Measurements from ENCODE around the gene CMIP.
"Not testable (repeated sequence)": the region's sequence is repeated elsewhere in the genome, so short reads cannot be mapped to it uniquely, and the experiment has no call there.

CMIP gene

DNA sequence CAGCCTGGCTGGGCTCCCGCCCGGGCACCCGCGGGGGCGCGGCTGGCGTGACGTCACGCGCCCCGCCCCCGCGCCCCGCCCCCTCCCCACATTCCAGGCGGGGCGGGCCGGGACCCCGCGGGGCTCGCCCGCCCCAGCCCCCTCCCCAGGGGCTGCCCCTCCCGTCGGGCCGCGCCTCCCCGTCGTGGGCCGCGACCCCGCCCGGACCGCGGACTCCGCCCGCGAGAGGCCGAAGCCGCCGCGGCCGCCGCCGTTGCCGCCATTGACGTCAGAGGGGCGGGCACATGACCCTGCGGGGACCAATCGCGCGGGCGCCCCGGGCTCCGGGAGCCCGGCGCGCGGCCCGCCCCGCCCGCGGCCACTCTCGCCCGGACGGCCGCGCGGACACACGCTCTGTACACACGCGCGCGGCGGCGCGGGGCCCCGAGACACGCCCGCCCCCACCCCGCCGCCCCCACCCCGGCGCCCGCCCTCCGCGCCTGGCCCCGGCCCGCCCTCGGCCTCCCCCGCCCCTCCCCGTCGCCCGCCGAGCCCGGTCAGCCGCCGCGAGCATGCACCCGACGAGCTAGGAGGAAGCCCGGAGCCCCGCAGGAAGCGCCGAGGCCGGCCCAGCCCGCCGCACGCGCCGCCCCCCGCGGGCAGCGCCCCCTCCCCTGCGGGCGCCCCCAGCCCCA, at the start of gene CMIP:
CMIP (plus strand) TSS at position 361 of the 674 bp plus-strand sequence.
- DNase-seq, result peak; percentile 24

DNA sequence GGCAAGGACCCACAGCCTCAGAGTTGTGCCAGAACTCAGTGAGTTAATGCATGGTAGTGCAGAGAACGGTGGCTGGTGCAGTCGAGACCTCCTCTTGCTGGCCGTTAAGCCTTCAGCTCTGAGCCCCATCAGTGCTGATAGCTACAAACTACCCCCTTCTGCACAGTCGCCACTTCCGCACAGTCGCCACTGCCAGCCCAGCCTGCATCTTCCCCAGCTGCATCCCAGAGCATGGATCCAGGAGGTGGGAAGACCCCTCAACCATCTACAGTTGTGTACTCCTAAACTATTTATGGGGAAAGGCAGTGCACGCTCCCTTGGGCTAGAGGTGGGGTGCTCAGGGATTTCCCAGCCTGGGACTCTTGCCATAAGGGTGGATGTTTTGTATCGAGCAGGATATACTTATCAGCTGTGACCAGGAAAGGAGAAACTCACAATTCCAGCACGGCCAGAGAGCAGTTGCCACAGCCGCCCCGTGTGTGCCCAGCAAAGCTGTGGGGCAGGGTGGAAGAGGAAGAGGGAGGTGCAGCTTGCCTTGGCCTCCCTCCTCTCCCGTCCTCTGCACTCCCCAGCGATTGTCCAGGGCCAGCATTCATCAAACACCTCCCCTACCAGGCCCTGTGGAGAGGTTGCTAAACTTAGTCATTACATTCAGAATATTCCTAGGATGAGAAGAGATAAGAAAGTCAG, 49.5 kb upstream of the CMIP start:
- DNase-seq, result no peak

DNA sequence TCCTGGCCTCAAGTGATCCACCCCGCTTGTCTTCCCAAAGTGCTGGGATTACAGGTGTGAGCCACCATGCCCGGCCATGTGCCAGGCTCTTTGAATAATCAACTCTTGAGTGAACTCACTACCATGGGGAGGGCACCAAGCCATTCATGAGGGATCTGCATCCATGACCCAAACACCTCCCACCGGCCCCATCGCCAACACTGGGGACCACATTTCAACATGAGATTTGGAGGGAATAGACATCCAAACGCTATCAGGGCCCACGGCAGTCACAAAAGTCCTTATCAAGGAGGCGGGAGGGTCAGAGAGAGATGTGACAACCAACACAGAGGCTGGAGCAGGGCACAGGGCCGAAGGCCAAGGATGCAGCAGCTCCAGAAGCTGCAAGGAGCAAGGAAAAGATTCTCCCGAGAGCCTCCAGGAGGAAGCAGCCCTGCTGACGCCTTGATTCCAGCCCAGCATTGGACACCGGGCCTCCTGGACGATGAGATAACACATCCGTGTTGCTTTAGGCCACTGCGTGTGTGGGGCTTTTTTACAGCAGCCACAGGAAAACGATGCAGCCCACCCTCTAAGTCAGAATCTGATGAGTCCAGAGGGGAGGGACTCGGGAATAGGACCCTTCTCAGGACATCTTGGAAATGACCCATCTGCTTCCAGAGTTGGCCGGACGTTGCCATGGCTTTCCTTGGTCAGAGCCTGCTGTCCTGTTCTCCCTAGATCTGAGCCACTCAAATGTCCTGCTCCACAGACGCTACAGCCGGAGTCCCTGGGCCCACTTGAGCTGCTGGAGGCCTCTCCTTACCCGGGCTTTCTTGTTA, 47.3 kb upstream of the CMIP start:
- DNase-seq, result no peak

DNA sequence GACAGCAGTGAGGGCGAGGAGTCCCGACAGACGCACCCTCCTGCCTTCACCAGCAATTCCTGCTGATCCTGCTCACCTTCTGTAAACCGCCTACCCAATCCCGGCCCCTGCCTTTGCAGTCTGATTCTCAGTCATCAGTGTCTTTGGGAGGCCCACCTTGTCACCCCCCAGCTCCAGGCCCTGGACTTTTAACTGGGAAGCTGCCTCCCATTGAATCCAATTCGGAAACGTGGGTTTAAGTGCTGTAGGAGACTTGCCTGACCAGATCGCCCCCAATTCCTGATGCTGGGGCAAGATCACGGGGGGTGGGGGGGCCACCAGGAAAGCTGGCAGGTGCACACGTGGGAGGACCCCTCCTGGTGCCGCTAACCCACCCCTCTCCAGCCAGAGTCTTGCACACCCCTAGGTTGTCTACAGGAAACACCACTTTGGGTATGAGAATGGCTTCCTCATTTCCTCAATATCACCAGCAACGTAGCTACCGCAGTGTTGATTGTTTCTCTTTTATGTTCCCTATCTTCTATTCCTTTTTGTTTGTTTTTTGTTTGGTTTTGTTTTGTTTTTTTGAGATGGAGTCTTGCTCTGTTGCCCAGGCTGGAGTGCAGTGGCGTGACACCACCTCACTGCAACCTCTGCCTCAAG, 46.6 kb upstream of the CMIP start:
- no peak for DNase-seq

DNA sequence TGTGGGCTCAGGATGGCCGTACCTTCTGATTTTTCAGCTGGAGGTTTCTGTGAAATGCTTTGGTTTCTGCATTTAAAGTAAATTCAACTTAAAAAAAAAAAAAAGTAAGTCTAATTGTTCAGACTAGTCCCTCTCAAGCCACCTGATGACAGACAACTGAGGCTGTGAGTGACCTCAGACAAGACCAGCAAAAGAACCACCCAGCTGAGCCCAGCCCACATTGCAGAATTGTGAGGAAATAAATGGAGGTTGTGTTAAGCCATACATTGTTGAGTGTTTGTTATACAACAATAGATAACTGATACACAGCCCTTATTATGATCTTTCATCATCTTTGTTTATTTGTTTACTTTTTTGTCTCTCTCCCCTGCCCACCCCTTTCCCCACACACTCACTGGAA, 44.7 kb upstream of the CMIP start:
- no peak for DNase-seq

DNA sequence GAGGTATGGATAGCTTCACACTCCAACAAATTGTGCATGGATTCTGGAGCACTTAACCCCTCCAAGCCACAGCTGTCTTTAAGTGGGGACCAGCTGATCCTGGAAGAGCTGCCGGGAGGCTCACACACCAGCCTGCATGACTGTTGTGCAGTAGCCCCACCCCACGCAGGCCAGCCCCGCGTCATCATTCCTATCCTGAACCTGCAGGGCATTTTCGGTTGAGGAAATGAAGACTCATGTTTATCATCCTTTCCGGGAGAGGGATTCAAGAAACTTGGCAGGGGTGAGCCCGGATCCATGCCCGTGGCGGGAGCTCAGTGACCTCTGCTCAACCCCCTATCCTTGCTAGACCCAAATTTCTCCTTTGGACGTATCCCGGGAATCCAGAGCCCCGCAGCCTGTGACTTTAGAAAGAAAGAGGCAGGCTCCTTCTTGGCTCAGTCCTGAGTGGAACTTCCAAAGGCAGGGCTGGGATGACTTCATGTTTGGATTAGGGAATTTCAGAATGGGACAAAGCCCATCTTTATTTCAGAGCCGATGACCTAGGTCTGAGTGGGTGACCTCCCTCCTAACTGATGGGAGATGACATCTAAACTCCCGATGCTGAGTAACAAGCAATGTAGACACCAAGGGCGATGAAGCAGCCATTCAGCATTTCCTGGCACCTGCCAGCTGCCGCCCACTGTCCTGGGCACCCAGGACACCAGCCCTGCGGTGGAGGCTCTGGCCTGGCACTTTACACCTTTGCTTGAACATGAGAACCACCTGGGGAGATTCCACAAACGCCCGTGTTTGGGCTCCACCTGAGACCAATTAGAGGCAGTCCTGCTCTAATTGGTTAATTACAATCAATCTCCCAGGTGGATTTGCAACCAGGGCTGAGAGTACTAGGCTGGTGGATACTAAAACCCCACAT, 43.3 kb upstream of the CMIP start:
- DNase-seq, result no peak

DNA sequence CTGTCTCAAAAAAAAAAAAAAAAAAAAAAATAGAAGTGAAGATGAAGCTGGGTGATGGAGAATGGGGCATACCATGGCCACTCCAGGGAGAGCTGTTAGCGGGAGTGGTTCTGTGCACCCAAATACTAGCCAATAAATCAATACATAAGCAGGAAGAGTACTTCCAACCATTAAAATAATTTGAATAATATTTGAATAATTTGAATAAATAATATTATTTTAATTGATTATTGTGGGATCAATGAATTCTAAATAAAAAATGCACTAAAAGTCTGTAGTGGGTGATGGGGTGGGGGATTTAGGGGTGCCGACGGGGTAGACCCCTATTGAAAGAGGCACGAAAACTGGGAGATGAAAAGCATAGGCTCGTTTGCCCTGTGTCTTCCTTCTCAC, 41.4 kb upstream of the CMIP start:
- DNase-seq, result no peak

DNA sequence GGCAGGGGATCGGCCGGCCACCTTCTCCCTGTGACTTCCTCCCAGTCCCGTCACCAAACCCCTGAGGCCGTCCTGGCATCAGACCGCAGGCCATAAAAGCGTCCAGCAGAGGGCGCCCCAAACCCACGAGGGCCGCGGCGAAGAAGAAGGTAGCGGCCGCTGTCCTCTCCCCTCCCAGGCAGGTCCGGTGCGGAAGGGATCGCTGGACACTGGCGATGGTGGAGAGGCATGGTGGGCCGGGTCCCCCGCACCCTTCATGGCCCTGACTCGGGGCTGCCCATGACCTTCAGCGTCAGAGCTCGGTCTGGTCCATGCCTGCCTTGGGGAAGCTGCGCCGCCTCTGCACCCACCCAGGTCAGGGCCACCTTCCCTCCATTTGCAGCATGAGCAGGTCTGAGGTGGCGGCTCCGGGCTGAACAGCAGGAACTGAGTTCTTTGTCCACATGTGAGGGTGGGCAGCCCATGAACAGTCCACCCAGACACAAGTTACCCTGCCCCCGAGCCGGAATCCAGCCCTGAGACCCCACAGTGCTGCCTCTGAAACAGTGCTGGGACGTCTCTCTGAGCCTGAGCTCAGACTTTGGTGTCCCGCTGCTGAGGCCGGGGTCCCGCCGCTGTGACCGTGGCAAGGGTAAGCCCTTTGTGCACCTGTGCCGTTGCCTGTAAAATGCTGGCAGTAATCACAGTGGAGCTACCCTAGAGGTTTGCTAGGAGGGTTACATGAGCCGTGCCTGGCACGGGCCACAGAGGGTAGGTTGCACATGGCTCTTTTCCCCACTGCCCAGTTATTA, 40.8 kb upstream of the CMIP start:
- DNase-seq, result no peak

DNA sequence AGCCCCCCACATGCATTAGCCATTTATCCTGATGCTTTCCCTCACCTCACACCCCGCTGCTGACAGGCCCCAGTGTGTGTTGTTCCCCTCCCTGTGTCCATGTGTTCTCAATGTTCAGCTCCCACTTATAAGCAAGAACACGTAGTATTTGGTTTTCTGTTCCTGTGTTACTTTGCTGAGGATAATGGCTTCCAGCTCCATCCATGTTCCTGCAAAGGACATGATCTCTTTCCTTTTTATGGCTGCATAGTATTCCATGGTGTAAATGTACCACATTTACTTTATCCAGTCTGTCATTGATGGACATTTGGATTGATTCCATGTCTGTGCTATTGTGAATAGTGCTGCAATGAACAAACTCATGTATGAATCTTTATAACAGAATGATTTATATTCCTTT, 39.6 kb upstream of the CMIP start:
- DNase-seq, result not testable (repeated sequence)

DNA sequence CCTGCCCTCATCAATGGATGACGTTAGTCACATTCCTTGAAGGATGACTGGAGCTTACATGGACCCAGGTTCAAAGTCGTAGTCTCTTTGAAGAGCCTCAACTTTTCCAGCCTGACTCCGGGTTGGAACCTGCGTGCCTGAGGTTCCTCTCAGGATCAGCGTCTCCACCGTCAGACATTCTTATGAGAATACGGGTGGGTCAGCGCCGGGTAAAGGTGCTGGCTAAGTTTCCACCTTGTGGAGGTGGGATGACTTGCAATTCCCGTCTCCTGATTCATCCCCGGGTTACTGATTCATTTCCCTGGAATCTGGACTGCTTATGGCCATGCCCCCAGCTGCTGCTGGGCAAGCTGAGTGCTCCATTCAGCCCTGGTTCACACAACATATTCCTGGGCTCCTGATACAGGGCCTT, 38.9 kb upstream of the CMIP start:
- DNase-seq, result no peak

DNA sequence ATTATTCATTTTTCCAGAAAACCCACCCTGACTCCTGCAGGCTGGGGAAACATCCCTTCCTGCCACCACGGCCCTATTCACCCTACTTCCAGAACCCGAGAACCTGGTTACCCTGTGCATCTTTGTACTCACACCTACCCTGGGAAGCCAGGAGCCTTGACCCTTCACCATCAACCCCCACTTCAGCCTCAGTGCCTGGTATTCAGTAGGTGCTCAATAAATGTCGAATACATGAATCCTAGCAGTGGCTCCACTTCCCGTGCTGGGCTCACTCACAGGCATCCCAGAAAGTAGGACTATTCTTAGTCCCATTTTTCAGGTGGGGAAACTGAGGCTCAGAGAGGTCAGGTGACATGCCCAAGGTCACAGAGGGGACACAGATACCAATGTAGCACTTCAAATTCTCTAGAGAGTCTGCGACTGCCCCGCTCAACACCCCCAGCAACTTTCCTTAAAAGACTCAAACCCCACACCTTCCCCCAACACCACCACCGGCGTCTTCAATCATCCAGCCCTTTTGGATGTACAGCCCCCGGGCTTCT, 36.1 kb upstream of the CMIP start:
- no peak for DNase-seq

DNA sequence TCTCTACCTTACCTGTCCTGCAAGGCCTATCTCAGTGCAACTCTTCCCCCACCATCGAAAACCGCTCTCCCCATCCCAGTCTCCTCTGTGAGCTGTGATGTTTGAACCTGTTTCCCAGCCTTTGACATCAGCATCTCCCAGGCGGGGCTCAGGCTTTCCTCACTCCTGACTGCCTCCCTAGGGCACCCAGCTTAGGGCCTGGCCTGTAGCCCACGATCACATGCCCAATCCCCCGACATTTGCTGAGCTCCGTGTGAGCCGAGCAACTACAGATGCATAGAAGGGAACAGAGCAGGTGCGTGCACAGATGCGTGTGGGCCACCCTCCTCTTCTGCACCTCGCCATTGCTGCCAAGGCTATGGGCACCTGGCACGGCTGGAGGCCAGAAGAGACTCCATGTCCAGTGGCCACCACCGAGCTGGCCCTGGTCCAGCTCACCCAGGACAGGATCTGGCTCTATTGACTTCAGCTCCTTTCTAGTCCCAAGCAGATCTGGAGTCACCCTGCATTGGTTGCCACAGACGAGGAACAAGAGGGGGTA, 35.5 kb upstream of the CMIP start:
- no peak for DNase-seq

DNA sequence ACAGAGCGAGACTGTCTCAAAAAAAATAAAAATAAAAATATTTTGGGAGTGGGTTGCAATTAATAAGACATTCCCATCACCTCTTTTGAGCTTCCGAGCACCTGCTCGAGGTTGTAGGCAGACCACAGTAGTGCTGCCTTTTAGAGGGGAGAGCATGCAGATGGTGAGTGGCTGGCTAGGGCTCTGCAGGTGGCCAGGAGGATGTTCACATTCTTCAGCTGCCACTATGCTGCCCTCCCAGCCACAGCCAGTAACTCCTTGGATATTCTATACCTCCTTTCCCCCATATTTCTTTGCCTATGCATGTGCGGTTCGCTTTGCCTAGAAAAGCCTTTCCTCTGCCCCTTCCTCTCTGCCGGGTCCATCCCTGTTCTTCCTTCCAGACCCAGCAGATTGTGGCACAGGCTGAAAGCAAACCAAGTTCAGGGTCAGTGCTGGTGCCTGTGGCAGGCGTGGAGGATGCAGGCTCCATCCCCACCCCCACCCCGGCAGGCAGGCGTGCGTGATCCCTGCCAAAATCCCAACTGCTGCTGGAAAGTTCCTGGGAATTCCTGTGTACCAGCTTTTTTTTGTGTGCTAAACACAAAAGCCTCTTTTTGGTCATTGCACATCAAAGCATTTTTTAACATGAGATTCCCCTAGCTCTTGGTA, 33.8 kb upstream of the CMIP start:
- no peak for DNase-seq

DNA sequence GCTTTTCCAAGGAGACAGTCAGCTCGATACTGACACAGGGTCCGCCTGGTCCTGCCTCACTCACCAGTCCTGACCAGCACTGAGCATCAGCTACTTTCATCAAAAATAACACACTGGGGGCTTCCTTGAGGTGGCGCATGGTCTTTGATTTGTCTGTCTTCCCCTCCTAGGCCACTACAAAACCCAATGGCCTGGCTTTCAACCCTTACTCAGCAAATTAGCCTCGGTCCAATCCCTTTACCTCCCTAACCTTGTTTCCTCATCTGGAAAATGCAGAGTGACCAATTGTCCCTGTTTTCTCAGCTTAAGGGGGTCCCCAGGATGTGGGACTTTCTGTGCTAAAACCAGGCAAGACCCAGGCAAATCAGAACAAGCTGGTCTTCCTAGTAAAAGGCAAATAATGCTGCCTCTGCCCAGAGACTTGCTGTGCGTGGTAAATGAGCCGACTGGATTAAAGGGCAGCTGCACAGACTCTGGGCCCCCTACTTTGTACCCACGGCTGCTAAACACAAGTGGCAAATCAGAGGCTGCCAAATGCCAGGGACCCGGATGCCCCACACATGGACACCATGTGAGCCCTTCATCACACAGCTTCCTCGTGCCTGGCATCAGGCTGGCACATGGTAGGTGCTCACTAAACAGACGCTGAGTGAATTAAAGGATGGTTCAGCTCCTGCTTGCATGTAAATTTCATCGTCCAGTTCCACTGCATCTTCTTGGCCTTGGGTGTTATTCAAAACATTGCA, 31.2 kb upstream of the CMIP start:
- no peak for DNase-seq

DNA sequence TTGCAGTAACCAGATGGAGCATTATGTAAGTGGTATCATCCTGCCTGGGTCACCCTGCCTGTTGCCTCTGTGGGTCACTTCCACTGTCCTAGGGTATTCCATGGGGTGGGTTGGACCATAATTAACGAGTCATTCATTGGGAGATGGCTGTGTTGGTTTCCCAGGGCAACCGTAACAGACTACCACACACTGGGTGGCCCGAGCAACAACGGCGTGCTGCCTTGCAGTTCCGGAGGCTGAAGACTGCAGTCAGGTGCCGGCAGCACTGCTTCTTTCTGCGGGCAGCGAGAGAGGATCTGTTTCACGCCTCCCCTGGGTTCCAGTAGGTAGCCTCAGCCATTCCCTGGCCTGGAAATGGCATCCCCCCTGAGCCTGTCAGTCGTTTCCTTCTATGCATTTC, 28.9 kb upstream of the CMIP start:
- no peak for DNase-seq

DNA sequence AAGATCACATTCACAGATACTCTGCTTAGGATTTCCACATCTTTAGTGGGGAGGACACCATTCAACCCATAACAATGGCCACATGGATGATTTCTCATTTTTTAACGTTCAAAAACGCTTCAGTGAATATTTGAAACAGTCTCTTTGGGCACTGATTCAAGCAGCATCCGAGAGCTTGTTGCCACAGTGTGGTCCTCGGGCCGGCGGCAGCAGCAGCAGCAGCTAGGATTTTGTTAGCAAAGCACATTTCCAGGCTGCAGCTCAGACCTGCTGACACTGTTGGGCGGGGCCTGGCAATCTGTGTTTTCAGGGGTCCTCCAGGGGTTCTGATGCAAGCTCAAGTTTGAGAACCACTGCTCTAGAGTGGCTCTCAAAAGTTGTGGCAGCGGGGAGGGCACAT, 27.9 kb upstream of the CMIP start:
- DNase-seq, result no peak

DNA sequence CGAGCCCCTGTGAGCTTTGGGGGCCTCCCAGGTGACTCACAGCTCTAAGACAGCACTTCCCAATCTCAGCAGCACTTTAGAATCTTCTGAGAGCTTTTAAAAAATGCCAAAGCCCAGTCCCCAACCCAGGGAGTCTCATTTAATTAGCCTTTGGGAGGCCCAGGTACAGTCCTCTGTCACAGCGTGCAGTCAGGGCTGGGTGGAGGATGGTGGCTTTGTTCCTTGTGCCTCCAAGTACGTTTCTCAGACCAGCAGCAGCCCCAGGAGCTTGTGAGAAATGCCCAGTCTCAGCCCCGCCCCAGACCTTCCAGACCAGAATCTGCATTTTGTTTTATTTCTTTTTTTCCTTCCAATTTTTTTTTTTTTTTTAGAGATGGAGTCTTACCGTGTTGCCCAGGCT, 27.4 kb upstream of the CMIP start:
- DNase-seq, result no peak

DNA sequence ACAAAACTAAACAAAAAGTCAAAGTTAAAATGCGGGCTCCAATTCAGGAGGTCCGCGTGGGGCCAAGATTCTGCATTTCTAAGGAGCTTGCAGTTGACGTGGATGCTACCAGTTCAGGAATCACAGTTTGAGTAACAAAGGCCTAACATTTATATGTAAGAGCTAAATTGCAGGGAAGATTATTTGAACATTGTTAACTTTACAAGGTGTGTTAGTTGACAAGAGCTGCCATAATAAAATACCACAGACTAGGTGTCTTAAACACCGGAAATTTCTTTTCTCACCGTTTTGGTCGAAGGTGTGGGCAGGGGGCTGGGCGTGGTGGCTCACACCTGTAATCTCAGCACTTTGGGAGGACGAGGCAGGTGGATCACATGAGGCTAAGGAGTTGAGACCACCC, 24.8 kb upstream of the CMIP start:
- DNase-seq, result no peak

DNA sequence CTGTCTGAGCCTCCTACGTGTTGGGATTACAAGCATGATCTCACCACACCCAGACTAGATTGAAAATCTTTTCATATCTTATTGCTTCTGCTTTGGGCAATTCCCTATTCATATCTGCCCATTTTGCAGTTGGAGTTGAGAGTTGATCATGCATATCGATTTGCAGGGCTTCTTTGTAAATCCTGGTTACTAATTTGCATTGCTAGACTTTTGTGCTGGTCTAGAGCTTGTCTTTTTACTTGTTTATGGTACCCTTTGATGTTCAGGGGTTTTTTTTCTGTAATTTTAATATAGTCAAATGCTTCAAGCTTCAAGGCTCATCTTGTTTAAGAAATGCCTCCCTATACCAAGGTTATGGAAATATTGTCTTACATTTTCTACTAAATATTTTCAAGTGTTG, 23.5 kb upstream of the CMIP start:
- no peak for DNase-seq

DNA sequence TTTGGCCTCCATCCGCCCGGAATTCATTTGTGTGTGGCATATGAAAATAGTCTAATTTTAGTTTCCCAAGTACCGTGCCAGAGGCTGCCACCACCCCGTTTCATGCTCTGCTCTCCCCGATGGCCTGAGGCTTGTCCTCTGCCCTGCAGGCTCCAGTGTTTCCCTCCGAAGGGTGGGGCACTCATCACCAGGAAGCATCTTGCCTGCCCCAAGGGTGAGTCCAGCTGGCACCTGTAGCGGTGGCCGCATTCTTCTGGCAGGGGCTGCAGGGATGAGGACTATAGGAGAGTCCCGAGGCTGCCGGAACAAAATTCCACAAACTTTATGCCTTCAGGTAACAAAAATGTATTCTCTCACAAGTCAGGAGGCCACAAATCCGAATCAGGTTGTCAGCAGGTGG, 23.1 kb upstream of the CMIP start:
- DNase-seq, result no peak

Measured in NCI-H446 treated with DMSO at 0.1 percent for 48 hours (cell line).